ENCODE data around the gene LDLRAD4. TPM values are rescaled to one million over a fixed set of nuclear protein-coding genes. Genes with fewer than 3 reads are reported as not detected.

LDLRAD4 gene
- total and polyA plus RNA-seq, 2 donors (not counting 1 experiment from before 2014, with no cell fraction given): 13.9 to 35.7 TPM

DNA sequence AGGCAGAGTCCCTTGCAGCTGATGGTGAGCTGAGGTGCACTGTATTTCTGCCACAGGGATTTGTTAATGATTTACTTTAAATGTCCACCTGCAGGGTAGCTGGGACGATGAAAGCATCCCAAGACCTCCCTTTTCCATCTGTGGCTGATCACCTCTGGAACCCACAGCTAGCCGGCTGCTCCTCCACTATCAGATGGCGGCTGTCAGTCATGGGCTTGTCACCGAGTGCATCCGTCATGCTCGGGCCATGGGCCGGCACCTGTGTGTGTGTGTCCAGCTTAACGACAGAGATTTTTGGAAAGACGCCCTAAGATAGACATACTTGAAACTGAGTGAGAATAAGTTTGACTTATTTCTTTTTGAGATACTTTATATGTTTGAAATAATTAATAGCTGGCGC, 272.6 kb downstream of the LDLRAD4 start:
- peaks cover 7% of the 10 kb centered on the region for H3K4me1 Mint-ChIP-seq
- Histone ChIP-seq H3K36me3 (replicated peaks in 1 of 2; ENCODE audit: control extremely low read depth in 1 of 2, control insufficient read depth in 1 of 2, extremely low read depth in 1 of 2, insufficient read depth in 2 of 2, low read length in 1 of 2) (peaks cover 0 to 20% of the 10 kb centered on the region in 2 experiments), H3K9ac (ENCODE audit: low read length) (no peak overlapping the region), H3K9me3 (ENCODE audit: control extremely low read depth in 1 of 3, control insufficient read depth in 2 of 3, insufficient read depth in 1 of 3, low read length in 2 of 3) (no peaks in the 10 kb centered on the region), H2AFZ (ENCODE audit: insufficient read depth, low read depth, low read length, poor library complexity, severe bottlenecking) (no peak overlapping the region), H4K20me1 (ENCODE audit: control insufficient read depth, insufficient read depth, low read length, poor library complexity, severe bottlenecking) (no peaks in the 10 kb centered on the region), H3K27ac (ENCODE audit: low read length in 2 of 2) (no peak overlapping the region), H3K27me3 (replicated peaks in 1 of 4; ENCODE audit: control extremely low read depth in 1 of 4, control insufficient read depth in 3 of 4, insufficient read depth in 4 of 4, low read length in 3 of 4) (no peaks in the 10 kb centered on the region), H3K79me2 (ENCODE audit: control insufficient read depth, insufficient read depth, low read length) (peaks cover 9% of the 10 kb centered on the region), H3K4me2 (replicated peaks; ENCODE audit: low read depth, low read length, poor library complexity, severe bottlenecking) (no peak overlapping the region), H3K4me1 (ENCODE audit: control insufficient read depth in 2 of 2, insufficient read depth in 2 of 2, low read length in 2 of 2) (peaks cover 0 to 11% of the 10 kb centered on the region in 2 donors), H3K4me3 (ENCODE audit: control extremely low read depth in 1 of 5, extremely low read depth in 1 of 5, insufficient read depth in 1 of 5, low read depth in 2 of 5, low read length in 4 of 5) (no peak overlapping the region)
- no peak overlapping the region for H3K27ac Mint-ChIP-seq
- intact Hi-C loops (cut with micrococcal nuclease): no loop called here
- TF ChIP-seq, protein P1, sequence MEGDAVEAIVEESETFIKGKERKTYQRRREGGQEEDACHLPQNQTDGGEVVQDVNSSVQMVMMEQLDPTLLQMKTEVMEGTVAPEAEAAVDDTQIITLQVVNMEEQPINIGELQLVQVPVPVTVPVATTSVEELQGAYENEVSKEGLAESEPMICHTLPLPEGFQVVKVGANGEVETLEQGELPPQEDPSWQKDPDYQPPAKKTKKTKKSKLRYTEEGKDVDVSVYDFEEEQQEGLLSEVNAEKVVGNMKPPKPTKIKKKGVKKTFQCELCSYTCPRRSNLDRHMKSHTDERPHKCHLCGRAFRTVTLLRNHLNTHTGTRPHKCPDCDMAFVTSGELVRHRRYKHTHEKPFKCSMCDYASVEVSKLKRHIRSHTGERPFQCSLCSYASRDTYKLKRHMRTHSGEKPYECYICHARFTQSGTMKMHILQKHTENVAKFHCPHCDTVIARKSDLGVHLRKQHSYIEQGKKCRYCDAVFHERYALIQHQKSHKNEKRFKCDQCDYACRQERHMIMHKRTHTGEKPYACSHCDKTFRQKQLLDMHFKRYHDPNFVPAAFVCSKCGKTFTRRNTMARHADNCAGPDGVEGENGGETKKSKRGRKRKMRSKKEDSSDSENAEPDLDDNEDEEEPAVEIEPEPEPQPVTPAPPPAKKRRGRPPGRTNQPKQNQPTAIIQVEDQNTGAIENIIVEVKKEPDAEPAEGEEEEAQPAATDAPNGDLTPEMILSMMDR (IDR thresholded peaks at IDR 0.05): no peak
- TF ChIP-seq EZH2 (IDR thresholded peaks at IDR 0.05; ENCODE audit: borderline replicate concordance, insufficient read depth, low read depth, low read length, poor library complexity, severe bottlenecking): no peak
- WGBS (ENCODE audit: insufficient coverage): 99% methylated on average over 9 of the region's 10 CpGs
- DNase-seq (no peak), ATAC-seq (ENCODE audit: low read depth) (no peak)
- CTCF ChIA-PET: no interaction called here
- no peaks in the 10 kb centered on the region for H3K27me3 Mint-ChIP-seq
- no peaks in the 10 kb centered on the region for H3K9me3 Mint-ChIP-seq (ENCODE audit: insufficient read depth)
- POLR2A ChIA-PET: no interaction called here
- H3K4me3 Mint-ChIP-seq: no peak overlapping the region

DNA sequence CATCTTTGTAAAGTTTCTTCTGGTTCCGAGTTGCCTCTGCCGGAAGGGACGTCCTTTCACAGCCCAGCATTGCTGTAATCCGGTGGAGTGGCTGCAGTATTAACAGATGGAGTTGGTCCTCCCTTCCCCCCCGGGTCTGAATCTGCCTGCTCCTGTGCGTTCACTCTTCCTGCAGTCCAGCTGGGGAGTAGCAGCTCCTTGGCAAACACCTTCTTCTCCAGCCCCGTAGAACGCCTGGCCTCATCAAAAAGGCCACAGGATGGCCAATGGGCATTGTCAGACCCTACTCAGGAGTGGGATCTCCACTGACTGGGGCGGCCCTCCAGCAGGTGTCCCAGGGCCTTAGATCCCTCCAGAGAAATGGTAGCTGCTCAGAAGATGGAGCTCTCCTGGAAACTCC, 273.8 kb downstream of the LDLRAD4 start:
- Histone ChIP-seq H3K27ac (ENCODE audit: low read length in 2 of 2) (no peak overlapping the region), H3K9me3 (ENCODE audit: control extremely low read depth in 1 of 3, control insufficient read depth in 2 of 3, insufficient read depth in 1 of 3, low read length in 2 of 3) (no peaks in the 10 kb centered on the region), H3K27me3 (replicated peaks in 1 of 4; ENCODE audit: control extremely low read depth in 1 of 4, control insufficient read depth in 3 of 4, insufficient read depth in 4 of 4, low read length in 3 of 4) (no peaks in the 10 kb centered on the region), H3K4me1 (ENCODE audit: control insufficient read depth in 2 of 2, insufficient read depth in 2 of 2, low read length in 2 of 2) (peaks cover 0 to 11% of the 10 kb centered on the region in 2 donors), H4K20me1 (ENCODE audit: control insufficient read depth, insufficient read depth, low read length, poor library complexity, severe bottlenecking) (no peaks in the 10 kb centered on the region), H2AFZ (ENCODE audit: insufficient read depth, low read depth, low read length, poor library complexity, severe bottlenecking) (no peak overlapping the region), H3K79me2 (ENCODE audit: control insufficient read depth, insufficient read depth, low read length) (peaks cover 9% of the 10 kb centered on the region), H3K36me3 (replicated peaks in 1 of 2; ENCODE audit: control extremely low read depth in 1 of 2, control insufficient read depth in 1 of 2, extremely low read depth in 1 of 2, insufficient read depth in 2 of 2, low read length in 1 of 2) (peaks cover 0 to 16% of the 10 kb centered on the region in 2 experiments), H3K4me2 (replicated peaks; ENCODE audit: low read depth, low read length, poor library complexity, severe bottlenecking) (no peak overlapping the region), H3K4me3 (ENCODE audit: control extremely low read depth in 1 of 5, extremely low read depth in 1 of 5, insufficient read depth in 1 of 5, low read depth in 2 of 5, low read length in 4 of 5) (no peak overlapping the region), H3K9ac (ENCODE audit: low read length) (no peak overlapping the region)
- Mint-ChIP-seq H3K4me1 (peaks cover 9% of the 10 kb centered on the region), H3K9me3 (ENCODE audit: insufficient read depth) (no peaks in the 10 kb centered on the region), H3K27me3 (no peaks in the 10 kb centered on the region), H3K4me3 (no peak overlapping the region), H3K27ac (no peak overlapping the region)
- ATAC-seq (ENCODE audit: low read depth) (no peak), DNase-seq (no peak)
- TF ChIP-seq, protein P1 (IDR thresholded peaks at IDR 0.05): no peak
- WGBS (ENCODE audit: insufficient coverage): 98% methylated on average over 9 of the region's 9 CpGs
- ChIA-PET POLR2A (no interaction called here), CTCF (interaction anchor here (1.5 kb wide), 1 partner anchor 66 kb away, joined by 6 read pairs; no protein-coding TSS in a partner anchor)
- intact Hi-C loops (cut with micrococcal nuclease): no loop called here
